Type B pancreatic cell (in vitro differentiated cells): ENCODE results near the gene SLC35B3. TPM values are rescaled to one million over a fixed set of nuclear protein-coding genes. Genes with fewer than 3 reads are reported as not detected.
A peak's percentile ranks its signal among the peaks of the same experiment; 100 is the strongest.

ENCODE experiments used
- DNase-seq: peaks from one replicate; pipeline ENCODE4 v3.0.0; 2021; ENCODE audit warnings: mixed read lengths; ENCODE audit not compliant: unreplicated experiment; ENCODE audit errors: extremely low spot score
- H3K27ac Mint-ChIP-seq: 2 replicates; pipeline ENCODE4 v1.8.0; 2021; ENCODE audit warnings: mild to moderate bottlenecking, mixed read lengths
- H3K27me3 Mint-ChIP-seq: 2 replicates; pipeline ENCODE4 v1.8.0; 2021; ENCODE audit warnings: mixed read lengths
- H3K36me3 Mint-ChIP-seq: 2 replicates; pipeline ENCODE4 v1.8.0; 2021; ENCODE audit warnings: mixed read lengths
- H3K4me1 Mint-ChIP-seq: one replicate; pipeline ENCODE4 v1.8.0; 2021; ENCODE audit warnings: mixed read lengths; ENCODE audit not compliant: unreplicated experiment
- H3K4me3 Mint-ChIP-seq: 2 replicates; pipeline ENCODE4 v1.8.0; 2021; ENCODE audit warnings: mild to moderate bottlenecking, mixed read lengths
- H3K9me3 Mint-ChIP-seq: 2 replicates; pipeline ENCODE4 v1.8.0; 2021; ENCODE audit warnings: mixed read lengths
- CTCF ChIP-seq: fragments of 200-600 bp; sonication (generic); conservative IDR thresholded peaks from 2 replicates; pipeline ENCODE4 v1.5.0; 2021; ENCODE audit warnings: antibody characterized with exemption, mild to moderate bottlenecking
- long read RNA-seq: library from polyadenylated mRNA; unstranded; transcript quantifications from one replicate; pipeline ENCODE4 v2.0.0, GENCODE V29; 2020
- total RNA-seq: library from RNA; stranded (reverse); gene quantifications from 2 replicates; pipeline ENCODE4 v1.2.1, GENCODE V29; 2021; ENCODE audit warnings: low replicate concordance

SLC35B3 gene
- 21.5 and 28.8 TPM in 2 replicates for total RNA-seq
- long read RNA-seq, transcript SLC35B3-202 (11 exons, 1,973 nt) = major isoform, 26 of 106 reads
- long read RNA-seq, partial matches to known transcripts = 13 of 106 reads
- long read RNA-seq, other reads (novel, unspliced or antisense) = 65 of 106 reads

GRCh38 chr6:8435093-8435844 lies at the start of gene SLC35B3:
TSS of gene SLC35B3 (minus strand) at chr6:8435545.
- no peak for TF ChIP-seq CTCF
- peak within 1 kb of the TSS; percentile 90 for H3K4me3 Mint-ChIP-seq
- peak within 1 kb of the TSS; percentile 97 for H3K27ac Mint-ChIP-seq
- no peaks in the 10 kb centered on the region for H3K27me3 Mint-ChIP-seq
- DNase-seq = peak; percentile 97
- peaks cover 8% of the 10 kb centered on the region for H3K36me3 Mint-ChIP-seq
- H3K9me3 Mint-ChIP-seq = no peaks in the 10 kb centered on the region
- peaks cover 21% of the 10 kb centered on the region for H3K4me1 Mint-ChIP-seq

- Mint-ChIP-seq H3K4me3 (no peak overlapping the region), H3K4me1 (no peaks in the 10 kb centered on the region), H3K36me3 (peaks cover 3% of the 10 kb centered on the region), H3K9me3 (no peaks in the 10 kb centered on the region), H3K27ac (no peak overlapping the region), H3K27me3 (no peaks in the 10 kb centered on the region)
- DNase-seq = no peak
- no peak for TF ChIP-seq CTCF
Observed at GRCh38 chr6:8483650-8484049, 48.3 kb upstream of the SLC35B3 start.

- H3K27ac Mint-ChIP-seq = no peak overlapping the region
- H3K27me3 Mint-ChIP-seq = no peaks in the 10 kb centered on the region
- TF ChIP-seq CTCF = peak; percentile 30
- H3K36me3 Mint-ChIP-seq = peaks cover 3% of the 10 kb centered on the region
- no peak overlapping the region for H3K4me3 Mint-ChIP-seq
- DNase-seq = no peak
- no peaks in the 10 kb centered on the region for H3K4me1 Mint-ChIP-seq
- H3K9me3 Mint-ChIP-seq = peaks cover 3% of the 10 kb centered on the region
Observed at GRCh38 chr6:8481727-8482126, 46.4 kb upstream of the SLC35B3 start.

- no peak for TF ChIP-seq CTCF
- H3K9me3 Mint-ChIP-seq = peaks cover 5% of the 10 kb centered on the region
- no peaks in the 10 kb centered on the region for H3K27me3 Mint-ChIP-seq
- no peak overlapping the region for H3K4me3 Mint-ChIP-seq
- H3K4me1 Mint-ChIP-seq = no peaks in the 10 kb centered on the region
- H3K36me3 Mint-ChIP-seq = peaks cover 6% of the 10 kb centered on the region
- H3K27ac Mint-ChIP-seq = no peak overlapping the region
- DNase-seq = no peak
Observed at GRCh38 chr6:8478418-8478817, 43.1 kb upstream of the SLC35B3 start.

- no peaks in the 10 kb centered on the region for H3K4me1 Mint-ChIP-seq
- no peak overlapping the region for H3K27ac Mint-ChIP-seq
- peaks cover 6% of the 10 kb centered on the region for H3K36me3 Mint-ChIP-seq
- no peak for TF ChIP-seq CTCF
- H3K4me3 Mint-ChIP-seq = no peak overlapping the region
- DNase-seq = no peak
- peaks cover 12% of the 10 kb centered on the region for H3K9me3 Mint-ChIP-seq
- no peaks in the 10 kb centered on the region for H3K27me3 Mint-ChIP-seq
Observed at GRCh38 chr6:8476656-8477055, 41.3 kb upstream of the SLC35B3 start.
